Uterus (tissue), 2 donors: ENCODE results near the gene ZNF181.
A peak's percentile ranks its signal among the peaks of the same experiment; 100 is the strongest.

Experiments
- POLR2A ChIP-seq, 2 donors: fragments of 450-650 bp; IDR thresholded peaks; one replicate each; pipeline ENCODE4 v1.6.1; 2016; ENCODE audit warnings: antibody characterized with exemption in 2 of 2, mild to moderate bottlenecking in 1 of 2, moderate library complexity in 1 of 2
- TF ChIP-seq, protein P1 (sequence below), 4 experiments: fragments of 200-600 bp in 2 of 4; fragments of 450-650 bp in 2 of 4; sonication (generic) in 2 of 4; IDR thresholded peaks; one replicate each; pipeline ENCODE4 v1.5.1; 2016 to 2019; ENCODE audit warnings: antibody characterized with exemption in 4 of 4, mild to moderate bottlenecking in 2 of 4, moderate library complexity in 1 of 4

DNA sequence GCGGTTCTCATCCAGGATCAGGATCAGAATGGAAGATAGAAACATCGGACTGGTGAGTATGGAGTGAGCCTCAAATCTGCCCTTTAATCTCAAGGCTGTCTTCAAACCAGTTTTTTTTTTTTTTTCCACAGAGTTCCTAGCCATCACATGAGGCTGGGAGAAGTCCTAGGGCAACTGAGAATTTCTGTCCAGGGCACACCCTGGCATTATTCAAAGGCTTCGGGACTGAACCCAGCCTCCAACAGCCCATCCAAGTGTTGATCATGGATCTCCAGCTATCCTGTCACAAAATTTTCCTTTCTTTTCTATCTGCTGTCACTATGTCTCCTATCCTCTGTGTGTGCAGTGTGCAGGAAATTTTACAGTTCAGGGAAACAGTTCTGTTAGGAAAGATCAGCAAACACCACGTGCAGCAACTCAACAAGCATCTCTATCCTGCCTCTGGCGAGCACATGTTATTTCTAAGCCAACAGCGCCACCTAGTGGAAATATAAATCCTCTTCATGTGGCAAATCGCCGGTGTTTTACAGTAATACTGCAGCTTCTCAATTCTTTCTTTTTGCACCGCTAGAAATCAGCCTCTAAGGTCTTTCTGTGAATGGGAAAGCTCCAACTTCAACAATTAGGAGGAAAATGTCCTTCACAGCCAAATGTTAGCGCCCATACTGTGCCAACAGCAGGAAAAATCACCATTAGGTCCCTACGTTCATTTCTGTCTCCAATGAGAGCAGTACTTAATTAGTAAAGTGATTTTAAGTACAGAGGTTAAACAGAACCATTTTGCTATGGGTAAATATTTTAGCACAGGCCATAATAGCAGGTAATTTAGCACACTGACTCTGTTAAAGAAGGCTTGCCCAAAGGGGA lies 21.4 kb upstream of the ZNF181 start:
- TF ChIP-seq, protein P1, sequence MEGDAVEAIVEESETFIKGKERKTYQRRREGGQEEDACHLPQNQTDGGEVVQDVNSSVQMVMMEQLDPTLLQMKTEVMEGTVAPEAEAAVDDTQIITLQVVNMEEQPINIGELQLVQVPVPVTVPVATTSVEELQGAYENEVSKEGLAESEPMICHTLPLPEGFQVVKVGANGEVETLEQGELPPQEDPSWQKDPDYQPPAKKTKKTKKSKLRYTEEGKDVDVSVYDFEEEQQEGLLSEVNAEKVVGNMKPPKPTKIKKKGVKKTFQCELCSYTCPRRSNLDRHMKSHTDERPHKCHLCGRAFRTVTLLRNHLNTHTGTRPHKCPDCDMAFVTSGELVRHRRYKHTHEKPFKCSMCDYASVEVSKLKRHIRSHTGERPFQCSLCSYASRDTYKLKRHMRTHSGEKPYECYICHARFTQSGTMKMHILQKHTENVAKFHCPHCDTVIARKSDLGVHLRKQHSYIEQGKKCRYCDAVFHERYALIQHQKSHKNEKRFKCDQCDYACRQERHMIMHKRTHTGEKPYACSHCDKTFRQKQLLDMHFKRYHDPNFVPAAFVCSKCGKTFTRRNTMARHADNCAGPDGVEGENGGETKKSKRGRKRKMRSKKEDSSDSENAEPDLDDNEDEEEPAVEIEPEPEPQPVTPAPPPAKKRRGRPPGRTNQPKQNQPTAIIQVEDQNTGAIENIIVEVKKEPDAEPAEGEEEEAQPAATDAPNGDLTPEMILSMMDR (IDR thresholded peaks at IDR 0.05): peak; percentile 61 to 90 (median 78)
- TF ChIP-seq POLR2A (IDR thresholded peaks at IDR 0.05): no peak
